HEK293 (cell line): ENCODE data around the gene SKOR1.

ENCODE experiments used
- EGR2 ChIP-seq: fragments of 450-650 bp; formaldehyde crosslinking; IDR thresholded peaks from 2 replicates; pipeline ENCODE4 v1.5.1; 2016; ENCODE audit warnings: low read depth, missing biosample characterization, missing genetic modification characterization
- GLIS2 ChIP-seq: fragments of 450-650 bp; formaldehyde crosslinking; IDR thresholded peaks from 2 replicates; pipeline ENCODE4 v1.5.1; 2016; ENCODE audit warnings: missing biosample characterization, missing genetic modification characterization
- HOXC10 ChIP-seq: sonication (generic); formaldehyde crosslinking; IDR thresholded peaks from 2 replicates; pipeline ENCODE4 v1.8.1; 2023; ENCODE audit warnings: mild to moderate bottlenecking, missing genetic modification reagents
- SETDB1 ChIP-seq: IDR thresholded peaks from one replicate; pipeline ENCODE4 v1.6.1; 2017; ENCODE audit warnings: mild to moderate bottlenecking, low read length, moderate library complexity, mixed read lengths; ENCODE audit not compliant: insufficient read length
- TCF7L2 ChIP-seq: IDR thresholded peaks from 2 replicates; pipeline ENCODE4 v1.6.1; 2011; ENCODE audit warnings: low read depth, mild to moderate bottlenecking, inconsistent platforms, low read length, moderate library complexity, borderline replicate concordance
- ZBTB1 ChIP-seq: fragments of 450-650 bp; formaldehyde crosslinking; IDR thresholded peaks from 2 replicates; pipeline ENCODE4 v1.5.1; 2016; ENCODE audit warnings: missing biosample characterization, missing genetic modification characterization
- ZFP41 ChIP-seq: fragments of 450-650 bp; formaldehyde crosslinking; IDR thresholded peaks from 2 replicates; pipeline ENCODE4 v1.5.1; 2016; ENCODE audit warnings: missing biosample characterization, missing genetic modification characterization, borderline replicate concordance
- ZFP69B ChIP-seq: fragments of 450-650 bp; formaldehyde crosslinking; IDR thresholded peaks from 2 replicates; pipeline ENCODE4 v1.5.1; 2016; ENCODE audit warnings: missing biosample characterization, missing genetic modification characterization
- ZNF132 ChIP-seq: fragments of 450-650 bp; formaldehyde crosslinking; IDR thresholded peaks from 2 replicates; pipeline ENCODE4 v1.5.1; 2017; ENCODE audit warnings: missing biosample characterization, missing genetic modification characterization, borderline replicate concordance
- ZNF140 ChIP-seq: fragments of 450-650 bp; formaldehyde crosslinking; IDR thresholded peaks from 2 replicates; pipeline ENCODE4 v1.5.1; 2016; ENCODE audit warnings: missing biosample characterization, missing genetic modification characterization
- ZNF146 ChIP-seq: fragments of 450-650 bp; formaldehyde crosslinking; IDR thresholded peaks from 2 replicates; pipeline ENCODE4 v1.5.1; 2016; ENCODE audit warnings: missing biosample characterization, missing genetic modification characterization
- ZNF16 ChIP-seq: fragments of 450-650 bp; formaldehyde crosslinking; IDR thresholded peaks from 2 replicates; pipeline ENCODE4 v1.5.1; 2016; ENCODE audit warnings: low read depth, missing biosample characterization, missing genetic modification characterization
- ZNF24 ChIP-seq: fragments of 450-650 bp; formaldehyde crosslinking; IDR thresholded peaks from 2 replicates; pipeline ENCODE4 v1.5.1; 2016; ENCODE audit warnings: missing biosample characterization, missing genetic modification characterization
- ZNF280C ChIP-seq: fragments of 450-650 bp; formaldehyde crosslinking; IDR thresholded peaks from 2 replicates; pipeline ENCODE4 v1.5.1; 2016; ENCODE audit warnings: missing biosample characterization, missing genetic modification characterization
- ZNF335 ChIP-seq: fragments of 450-650 bp; formaldehyde crosslinking; conservative IDR thresholded peaks from 2 replicates; pipeline ENCODE4 v1.5.1; 2016; ENCODE audit warnings: missing biosample characterization, missing genetic modification characterization
- ZNF354C ChIP-seq: fragments of 450-650 bp; formaldehyde crosslinking; IDR thresholded peaks from 2 replicates; pipeline ENCODE4 v1.5.1; 2016; ENCODE audit warnings: missing biosample characterization, missing genetic modification characterization, low read depth, borderline replicate concordance
- ZNF394 ChIP-seq: fragments of 450-650 bp; formaldehyde crosslinking; IDR thresholded peaks from 2 replicates; pipeline ENCODE4 v1.5.1; 2016; ENCODE audit warnings: missing biosample characterization, missing genetic modification characterization, mild to moderate bottlenecking, moderate library complexity, borderline replicate concordance
- ZNF433 ChIP-seq: fragments of 450-650 bp; formaldehyde crosslinking; IDR thresholded peaks from 2 replicates; pipeline ENCODE4 v1.5.1; 2016; ENCODE audit warnings: missing biosample characterization, missing genetic modification characterization, low read depth
- ZNF501 ChIP-seq: fragments of 450-650 bp; formaldehyde crosslinking; IDR thresholded peaks from 2 replicates; pipeline ENCODE4 v1.5.1; 2016; ENCODE audit warnings: missing biosample characterization, missing genetic modification characterization
- ZNF544 ChIP-seq: fragments of 450-650 bp; formaldehyde crosslinking; IDR thresholded peaks from 2 replicates; pipeline ENCODE4 v1.5.0; 2017; ENCODE audit warnings: missing biosample characterization, missing genetic modification characterization
- ZNF548 ChIP-seq: fragments of 450-650 bp; formaldehyde crosslinking; IDR thresholded peaks from 2 replicates; pipeline ENCODE4 v1.5.1; 2016; ENCODE audit warnings: missing biosample characterization, missing genetic modification characterization
- ZNF558 ChIP-seq: fragments of 450-650 bp; formaldehyde crosslinking; IDR thresholded peaks from 2 replicates; pipeline ENCODE4 v1.5.1; 2016; ENCODE audit warnings: missing biosample characterization, missing genetic modification characterization
- ZNF580 ChIP-seq: fragments of 450-650 bp; formaldehyde crosslinking; IDR thresholded peaks from 2 replicates; pipeline ENCODE4 v1.5.1; 2016; ENCODE audit warnings: missing biosample characterization, missing genetic modification characterization
- ZNF626 ChIP-seq: fragments of 450-650 bp; sonication (Bioruptor Pico); formaldehyde crosslinking; IDR thresholded peaks from 2 replicates; pipeline ENCODE4 v1.5.1; 2018; ENCODE audit warnings: missing biosample characterization, missing genetic modification characterization, inconsistent platforms
- ZNF629 ChIP-seq: fragments of 450-650 bp; formaldehyde crosslinking; IDR thresholded peaks from 2 replicates; pipeline ENCODE4 v1.5.1; 2017; ENCODE audit warnings: missing biosample characterization, missing genetic modification characterization
- ZNF654 ChIP-seq: fragments of 450-650 bp; formaldehyde crosslinking; IDR thresholded peaks from 2 replicates; pipeline ENCODE4 v1.5.1; 2016; ENCODE audit warnings: low read depth, missing biosample characterization, missing genetic modification characterization
- ZNF777 ChIP-seq: fragments of 450-650 bp; formaldehyde crosslinking; IDR thresholded peaks from 2 replicates; pipeline ENCODE4 v1.5.1; 2017; ENCODE audit warnings: missing biosample characterization, missing genetic modification characterization, borderline replicate concordance
- ZNF792 ChIP-seq: fragments of 450-650 bp; formaldehyde crosslinking; IDR thresholded peaks from 2 replicates; pipeline ENCODE4 v1.5.1; 2016; ENCODE audit warnings: missing biosample characterization, missing genetic modification characterization
- ZNF830 ChIP-seq: fragments of 450-650 bp; IDR thresholded peaks from 2 replicates; pipeline ENCODE4 v1.5.0; 2018; ENCODE audit warnings: missing biosample characterization, missing genetic modification characterization, low read depth, mild to moderate bottlenecking, moderate library complexity
- ZSCAN23 ChIP-seq: fragments of 450-650 bp; formaldehyde crosslinking; IDR thresholded peaks from 2 replicates; pipeline ENCODE4 v1.5.1; 2016; ENCODE audit warnings: missing biosample characterization, missing genetic modification characterization
- ZSCAN30 ChIP-seq: fragments of 450-650 bp; IDR thresholded peaks from 2 replicates; pipeline ENCODE4 v1.5.1; 2018; ENCODE audit warnings: missing biosample characterization, mild to moderate bottlenecking, missing genetic modification characterization, moderate library complexity
- ZSCAN4 ChIP-seq: fragments of 450-650 bp; formaldehyde crosslinking; IDR thresholded peaks from 2 replicates; pipeline ENCODE4 v1.5.1; 2017; ENCODE audit warnings: missing biosample characterization, missing genetic modification characterization
- TF ChIP-seq, protein P1 (sequence below): fragments of 450-650 bp; formaldehyde crosslinking; IDR thresholded peaks from 2 replicates; pipeline ENCODE4 v1.5.1; 2016; ENCODE audit warnings: missing biosample characterization, missing genetic modification characterization
- TF ChIP-seq, protein P2 (sequence below): fragments of 450-650 bp; formaldehyde crosslinking; IDR thresholded peaks from 2 replicates; pipeline ENCODE4 v1.5.1; 2016; ENCODE audit warnings: missing biosample characterization, missing genetic modification characterization

The SKOR1 gene

DNA sequence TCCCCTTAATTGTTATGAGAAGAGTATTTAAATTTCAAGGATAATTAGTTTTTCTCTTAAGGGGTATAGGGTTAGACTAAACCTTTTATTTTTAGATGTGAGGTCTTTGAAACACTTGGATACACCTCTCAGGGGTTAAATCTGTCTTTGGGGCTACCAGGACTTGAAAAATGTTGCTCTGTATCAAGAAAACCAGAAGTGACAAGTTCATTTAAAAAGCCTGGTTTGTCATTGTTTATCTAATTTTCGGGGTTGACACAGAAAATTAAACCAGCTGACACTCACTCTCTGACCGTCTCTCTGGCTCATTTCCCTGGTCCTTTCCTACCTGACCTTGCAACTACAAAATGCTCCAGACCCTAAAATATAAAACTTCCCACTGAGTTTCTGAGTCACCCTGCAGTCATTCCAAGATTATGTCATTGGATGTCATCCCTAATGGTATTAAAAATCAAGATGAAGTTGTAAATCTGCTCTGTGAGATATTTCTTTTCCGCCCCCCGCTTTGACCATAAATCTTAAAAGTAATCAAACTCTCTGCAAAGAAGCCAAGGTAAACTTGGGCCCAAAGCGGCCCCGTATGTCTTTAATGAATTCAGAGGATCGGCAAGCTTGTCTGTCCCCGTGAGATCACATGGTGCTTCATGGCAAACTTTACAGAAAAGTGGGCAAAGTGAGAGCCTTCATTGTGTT lies 32.9 kb upstream of the SKOR1 start (continued):
- peak; percentile 85 for TF ChIP-seq ZNF394 (tag by site-specific recombination)
- peak; percentile 89 for TF ChIP-seq ZNF146 (tag by site-specific recombination)
- TF ChIP-seq ZFP41, result no peak
- TF ChIP-seq ZBTB1, result peak; percentile 99
- peak; percentile 32 for TF ChIP-seq TCF7L2
- no peak for TF ChIP-seq ZNF433
- TF ChIP-seq ZNF654 (tag by site-specific recombination), result peak; percentile 31
- peak; percentile 73 for TF ChIP-seq ZSCAN4 (tag by site-specific recombination)
- TF ChIP-seq, protein P1, sequence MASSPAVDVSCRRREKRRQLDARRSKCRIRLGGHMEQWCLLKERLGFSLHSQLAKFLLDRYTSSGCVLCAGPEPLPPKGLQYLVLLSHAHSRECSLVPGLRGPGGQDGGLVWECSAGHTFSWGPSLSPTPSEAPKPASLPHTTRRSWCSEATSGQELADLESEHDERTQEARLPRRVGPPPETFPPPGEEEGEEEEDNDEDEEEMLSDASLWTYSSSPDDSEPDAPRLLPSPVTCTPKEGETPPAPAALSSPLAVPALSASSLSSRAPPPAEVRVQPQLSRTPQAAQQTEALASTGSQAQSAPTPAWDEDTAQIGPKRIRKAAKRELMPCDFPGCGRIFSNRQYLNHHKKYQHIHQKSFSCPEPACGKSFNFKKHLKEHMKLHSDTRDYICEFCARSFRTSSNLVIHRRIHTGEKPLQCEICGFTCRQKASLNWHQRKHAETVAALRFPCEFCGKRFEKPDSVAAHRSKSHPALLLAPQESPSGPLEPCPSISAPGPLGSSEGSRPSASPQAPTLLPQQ (tag by site-specific recombination), result peak; percentile 96
- no peak for TF ChIP-seq ZNF354C (tag by site-specific recombination)
- TF ChIP-seq HOXC10 (CRISPR knock-in tag), result 0 out of 2 replicates have a peak, but pooled peaks have one; percentile 78
- TF ChIP-seq ZSCAN30 (tag by site-specific recombination), result peak; percentile 99
- peak; percentile 52; the same call in 1 of the 2 replicates for TF ChIP-seq EGR2 (tag by site-specific recombination)
- no peak for TF ChIP-seq ZNF548 (tag by site-specific recombination)
- no peak for TF ChIP-seq ZNF280C (tag by site-specific recombination)
- no peak for TF ChIP-seq ZNF777 (tag by site-specific recombination)
- TF ChIP-seq ZNF558 (tag by site-specific recombination), result peak; percentile 94
- TF ChIP-seq ZNF544, result no peak
- TF ChIP-seq, protein P2, sequence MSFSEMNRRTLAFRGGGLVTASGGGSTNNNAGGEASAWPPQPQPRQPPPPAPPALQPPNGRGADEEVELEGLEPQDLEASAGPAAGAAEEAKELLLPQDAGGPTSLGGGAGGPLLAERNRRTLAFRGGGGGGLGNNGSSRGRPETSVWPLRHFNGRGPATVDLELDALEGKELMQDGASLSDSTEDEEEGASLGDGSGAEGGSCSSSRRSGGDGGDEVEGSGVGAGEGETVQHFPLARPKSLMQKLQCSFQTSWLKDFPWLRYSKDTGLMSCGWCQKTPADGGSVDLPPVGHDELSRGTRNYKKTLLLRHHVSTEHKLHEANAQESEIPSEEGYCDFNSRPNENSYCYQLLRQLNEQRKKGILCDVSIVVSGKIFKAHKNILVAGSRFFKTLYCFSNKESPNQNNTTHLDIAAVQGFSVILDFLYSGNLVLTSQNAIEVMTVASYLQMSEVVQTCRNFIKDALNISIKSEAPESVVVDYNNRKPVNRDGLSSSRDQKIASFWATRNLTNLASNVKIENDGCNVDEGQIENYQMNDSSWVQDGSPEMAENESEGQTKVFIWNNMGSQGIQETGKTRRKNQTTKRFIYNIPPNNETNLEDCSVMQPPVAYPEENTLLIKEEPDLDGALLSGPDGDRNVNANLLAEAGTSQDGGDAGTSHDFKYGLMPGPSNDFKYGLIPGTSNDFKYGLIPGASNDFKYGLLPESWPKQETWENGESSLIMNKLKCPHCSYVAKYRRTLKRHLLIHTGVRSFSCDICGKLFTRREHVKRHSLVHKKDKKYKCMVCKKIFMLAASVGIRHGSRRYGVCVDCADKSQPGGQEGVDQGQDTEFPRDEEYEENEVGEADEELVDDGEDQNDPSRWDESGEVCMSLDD (tag by site-specific recombination), result no peak
- no peak for TF ChIP-seq ZNF132 (tag by site-specific recombination)
- TF ChIP-seq ZNF140, result no peak
- peak; percentile 87; the same call in 1 of the 2 replicates for TF ChIP-seq ZNF792
- peak; percentile 82 for TF ChIP-seq GLIS2
- TF ChIP-seq ZNF626 (tag by site-specific recombination), result peak; percentile 73; the same call in 1 of the 2 replicates
- peak; percentile 93 for TF ChIP-seq ZNF580 (tag by site-specific recombination)
- peak; percentile 98 for TF ChIP-seq ZNF629 (tag by site-specific recombination)
- peak; percentile 99 for TF ChIP-seq ZNF501 (tag by site-specific recombination)
- TF ChIP-seq ZNF335 (tag by site-specific recombination), result peak; percentile 58; the same call in 1 of the 2 replicates
- TF ChIP-seq ZFP69B (tag by site-specific recombination), result peak; percentile 93
- no peak for TF ChIP-seq SETDB1
- no peak for TF ChIP-seq ZNF16 (tag by site-specific recombination)
- no peak for TF ChIP-seq ZNF830 (tag by site-specific recombination)
- TF ChIP-seq ZNF24 (tag by site-specific recombination), result peak; percentile 100
- peak; percentile 100 for TF ChIP-seq ZSCAN23 (tag by site-specific recombination)
